NT2/D1 (cell line): Measurements from ENCODE around the gene TOMM6.

ENCODE experiments used
- SUZ12 ChIP-seq: IDR thresholded peaks from 2 replicates; pipeline ENCODE4 v1.6.1; 2011; ENCODE audit not compliant: insufficient read length, insufficient read depth; ENCODE audit errors: extremely low read depth
- ZNF274 ChIP-seq: IDR thresholded peaks from 2 replicates; pipeline ENCODE4 v1.6.1; 2011; ENCODE audit warnings: mild to moderate bottlenecking, low read depth, low read length

DNA sequence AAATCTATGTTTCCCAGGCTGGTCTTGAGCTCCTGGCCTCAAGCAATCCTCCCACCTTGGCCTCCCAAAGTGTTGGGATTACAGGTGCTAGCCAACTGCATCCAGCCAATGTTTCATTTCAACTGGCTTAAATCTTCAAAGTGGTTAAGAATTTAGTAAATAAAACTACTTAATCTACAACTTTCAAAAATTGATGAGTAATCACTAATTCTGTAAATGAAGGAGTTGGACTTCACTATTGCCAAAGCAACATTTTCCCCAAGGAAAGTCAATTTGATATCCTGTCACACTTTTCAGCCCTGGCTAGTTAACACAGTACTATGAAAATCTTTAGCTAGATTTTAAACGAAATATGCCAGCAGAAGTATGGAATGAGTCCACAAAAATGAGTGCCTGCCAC lies 3.8 kb downstream of the TOMM6 start:
- TF ChIP-seq ZNF274 (no peak), SUZ12 (no peak)
